Suprapubic skin (tissue), 4 donors: Measurements from ENCODE around the gene NAGA. TPM values are rescaled to one million over a fixed set of nuclear protein-coding genes. Genes with fewer than 3 reads are reported as not detected.

Source experiments
- DNase-seq, 2 donors: peaks; one replicate each; pipeline ENCODE4 v3.0.0-alpha.2; 2019; ENCODE audit warnings: low spot score in 2 of 2
- H3K27ac ChIP-seq: fragments of 200-600 bp; sonication (generic); one replicate; pipeline ENCODE4 v1.5.1; 2019
- H3K27me3 ChIP-seq: fragments of 200-600 bp; sonication (generic); one replicate; pipeline ENCODE4 v1.5.1; 2019
- H3K36me3 ChIP-seq: fragments of 200-600 bp; sonication (generic); one replicate; pipeline ENCODE4 v1.5.1; 2019
- H3K4me1 ChIP-seq: fragments of 200-600 bp; sonication (generic); one replicate; pipeline ENCODE4 v1.5.1; 2019
- H3K4me3 ChIP-seq: fragments of 200-600 bp; sonication (generic); one replicate; pipeline ENCODE4 v1.5.1; 2019; ENCODE audit warnings: mild to moderate bottlenecking
- H3K9me3 ChIP-seq: fragments of 200-600 bp; sonication (generic); one replicate; pipeline ENCODE4 v1.5.1; 2019
- EP300 ChIP-seq: sonication (generic); formaldehyde crosslinking; IDR thresholded peaks from one replicate; pipeline ENCODE4 v1.6.1; 2017; ENCODE audit warnings: antibody characterized with exemption
- POLR2A ChIP-seq, 2 donors: fragments of 450-650 bp; IDR thresholded peaks; one replicate each; pipeline ENCODE4 v1.6.1; 2017; ENCODE audit warnings: antibody characterized with exemption in 2 of 2, mild to moderate bottlenecking in 2 of 2, moderate library complexity in 2 of 2
- POLR2AphosphoS5 ChIP-seq, 3 donors: sonication (generic); formaldehyde crosslinking; IDR thresholded peaks; one replicate each; pipeline ENCODE4 v1.6.1; 2017; ENCODE audit warnings: antibody characterized with exemption in 3 of 3
- WGBS: methylation state at CpG from one replicate; pipeline ENCODE4 v1.1.5; 2018; 5-methylcytosine and 5-hydroxymethylcytosine counted together
- total RNA-seq, 4 donors: library from RNA; depleted of rRNA; stranded (reverse); fragments of >200 nt; gene quantifications; one replicate each; pipeline ENCODE4 v1.1.0, GENCODE V29; 2016
- TF ChIP-seq, protein P1 (sequence below), 2 donors: fragments of 200-600 bp in 1 of 2; fragments of 450-650 bp in 1 of 2; sonication (generic) in 1 of 2; IDR thresholded peaks; one replicate each; pipeline ENCODE4 v1.5.1; 2016 to 2019; ENCODE audit warnings: antibody characterized with exemption in 2 of 2, mild to moderate bottlenecking in 1 of 2, moderate library complexity in 1 of 2

The NAGA gene
- total RNA-seq, 4 donors from 2014 or later, result 20.9 to 25.9 (median 22.2) TPM

- Histone ChIP-seq H3K4me3 (no peak overlapping the region), H3K9me3 (no peaks in the 10 kb centered on the region), H3K4me1 (no peaks in the 10 kb centered on the region), H3K27ac (no peak overlapping the region), H3K27me3 (no peaks in the 10 kb centered on the region), H3K36me3 (no peaks in the 10 kb centered on the region)
- TF ChIP-seq POLR2A (IDR thresholded peaks at IDR 0.05) (no peak), EP300 (no peak), POLR2AphosphoS5 (IDR thresholded peaks at IDR 0.05) (no peak)
- TF ChIP-seq, protein P1, sequence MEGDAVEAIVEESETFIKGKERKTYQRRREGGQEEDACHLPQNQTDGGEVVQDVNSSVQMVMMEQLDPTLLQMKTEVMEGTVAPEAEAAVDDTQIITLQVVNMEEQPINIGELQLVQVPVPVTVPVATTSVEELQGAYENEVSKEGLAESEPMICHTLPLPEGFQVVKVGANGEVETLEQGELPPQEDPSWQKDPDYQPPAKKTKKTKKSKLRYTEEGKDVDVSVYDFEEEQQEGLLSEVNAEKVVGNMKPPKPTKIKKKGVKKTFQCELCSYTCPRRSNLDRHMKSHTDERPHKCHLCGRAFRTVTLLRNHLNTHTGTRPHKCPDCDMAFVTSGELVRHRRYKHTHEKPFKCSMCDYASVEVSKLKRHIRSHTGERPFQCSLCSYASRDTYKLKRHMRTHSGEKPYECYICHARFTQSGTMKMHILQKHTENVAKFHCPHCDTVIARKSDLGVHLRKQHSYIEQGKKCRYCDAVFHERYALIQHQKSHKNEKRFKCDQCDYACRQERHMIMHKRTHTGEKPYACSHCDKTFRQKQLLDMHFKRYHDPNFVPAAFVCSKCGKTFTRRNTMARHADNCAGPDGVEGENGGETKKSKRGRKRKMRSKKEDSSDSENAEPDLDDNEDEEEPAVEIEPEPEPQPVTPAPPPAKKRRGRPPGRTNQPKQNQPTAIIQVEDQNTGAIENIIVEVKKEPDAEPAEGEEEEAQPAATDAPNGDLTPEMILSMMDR (IDR thresholded peaks at IDR 0.05), result no peak
- no peak for DNase-seq
- 68% methylated on average over 10 of the region's 10 CpGs for WGBS
These were observed 54.5 kb downstream of the NAGA start for GRCh38 chr22:42016111-42016510.

- 69% methylated on average over 4 of the region's 4 CpGs for WGBS
- no peak for TF ChIP-seq POLR2A (IDR thresholded peaks at IDR 0.05)
- TF ChIP-seq POLR2AphosphoS5 (IDR thresholded peaks at IDR 0.05), result no peak
- no peak for TF ChIP-seq EP300
- TF ChIP-seq, protein P1 (IDR thresholded peaks at IDR 0.05), result no peak
- Histone ChIP-seq H3K27ac (no peak overlapping the region), H3K4me3 (no peak overlapping the region), H3K9me3 (no peaks in the 10 kb centered on the region), H3K27me3 (no peaks in the 10 kb centered on the region), H3K36me3 (no peaks in the 10 kb centered on the region), H3K4me1 (no peaks in the 10 kb centered on the region)
- no peak for DNase-seq
These were observed 57.2 kb downstream of the NAGA start for GRCh38 chr22:42013385-42013784.

DNA sequence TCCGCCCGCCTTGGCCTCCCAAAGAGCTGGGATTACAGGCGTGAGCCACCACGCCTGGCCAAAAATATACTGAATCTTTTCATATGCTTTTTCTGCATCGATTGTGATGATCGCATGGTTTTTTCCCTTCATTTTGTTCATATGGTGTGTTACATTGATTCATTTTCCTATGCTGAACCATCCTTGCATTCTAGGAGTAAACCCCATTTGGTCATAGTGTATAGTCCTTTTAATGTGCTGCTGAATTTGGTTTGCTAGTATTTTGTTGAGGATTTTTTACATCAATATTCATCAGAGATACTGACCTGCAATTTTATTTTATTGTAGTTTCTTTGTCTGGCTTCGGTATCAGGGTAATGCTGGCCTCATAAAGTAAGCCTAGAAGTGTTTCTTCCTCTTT, 59.8 kb downstream of the NAGA start:
- Histone ChIP-seq H3K4me1 (no peaks in the 10 kb centered on the region), H3K27me3 (no peaks in the 10 kb centered on the region), H3K36me3 (no peaks in the 10 kb centered on the region), H3K4me3 (no peak overlapping the region), H3K27ac (no peak overlapping the region), H3K9me3 (no peaks in the 10 kb centered on the region)
- no peak for TF ChIP-seq POLR2AphosphoS5 (IDR thresholded peaks at IDR 0.05)
- TF ChIP-seq, protein P1 (IDR thresholded peaks at IDR 0.05), result no peak
- TF ChIP-seq POLR2A (IDR thresholded peaks at IDR 0.05), result no peak
- TF ChIP-seq EP300, result no peak
- no peak for DNase-seq
- WGBS, result 94% methylated on average over 7 of the region's 7 CpGs

Other genes with a start within 250 kb of the NAGA start
- gene SREBF2, start 237.7 kb downstream of the NAGA start, total RNA-seq, result 100 to 1,000 TPM in 3 of 4 donors, 10 to 100 TPM in 1; 97.5 to 160 (median 146) TPM
- gene SHISA8, start 155.7 kb downstream of the NAGA start, total RNA-seq, result not detected
- gene TNFRSF13C, start 144.0 kb downstream of the NAGA start, total RNA-seq, result 1 to 10 TPM; 1.1 to 2.6 (median 1.9) TPM
- 10 to 100 TPM in 1 of 4 donors, 1 to 10 TPM in 3; 8.8 to 16.5 (median 9.2) TPM for gene CENPM, start 123.7 kb downstream of the NAGA start, total RNA-seq
- gene SEPTIN3, start 101.4 kb downstream of the NAGA start, total RNA-seq, result 1 to 10 TPM; 1.1 to 2.7 (median 1.7) TPM
- 1 to 10 TPM in 3 of 4 donors, under 1 TPM in 1; 0.76 to 9.6 (median 5.4) TPM for gene WBP2NL, start 72.0 kb downstream of the NAGA start, total RNA-seq
- 10 to 100 TPM in 1 of 4 donors, 1 to 10 TPM in 3; 7.1 to 11.4 (median 8.0) TPM for gene PHETA2, start 3.4 kb upstream of the NAGA start, total RNA-seq
- gene SMDT1, start 8.9 kb upstream of the NAGA start, total RNA-seq, result 10 to 100 TPM; 11.8 to 18.6 (median 12.8) TPM
- gene NDUFA6, start 20.0 kb upstream of the NAGA start, total RNA-seq, result 10 to 100 TPM; 40.2 to 62.1 (median 48.0) TPM
- gene CYP2D6, start 60.0 kb upstream of the NAGA start, total RNA-seq, result 1 to 10 TPM in 3 of 4 donors, under 1 TPM in 1; 0.72 to 4.7 (median 2.0) TPM
- 10 to 100 TPM; 56.4 to 72.8 (median 68.4) TPM for gene TCF20, start 199.8 kb upstream of the NAGA start, total RNA-seq